HG02588 (cell line): Measurements from ENCODE around the gene AHRR.

ENCODE experiments used
- ATAC-seq: cut with Tn5 transposase; IDR thresholded peaks from one replicate; pipeline ENCODE4 v1.9.1; 2021; ENCODE audit warnings: mild to moderate bottlenecking, moderate library complexity; ENCODE audit not compliant: unreplicated experiment

The AHRR gene

DNA sequence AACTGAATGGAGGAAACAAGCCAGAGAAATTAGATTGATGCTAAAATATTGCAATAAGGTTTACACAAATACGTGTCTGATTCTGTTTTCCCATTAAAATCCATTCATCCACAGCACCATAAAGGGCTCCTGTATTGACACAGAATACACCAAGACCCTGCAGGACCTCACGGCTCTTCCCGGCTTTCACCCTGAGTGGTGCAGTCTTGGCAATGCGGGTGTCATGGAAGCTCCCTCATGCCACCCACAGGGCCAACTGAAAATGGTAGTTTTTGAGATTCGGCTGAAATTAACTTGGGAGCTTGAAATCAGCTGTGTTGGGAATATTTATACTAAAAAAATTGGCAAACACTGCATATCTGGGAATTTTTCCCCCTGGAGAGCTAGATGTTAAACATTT, 104.2 kb downstream of the AHRR start:
- ATAC-seq = no peak

DNA sequence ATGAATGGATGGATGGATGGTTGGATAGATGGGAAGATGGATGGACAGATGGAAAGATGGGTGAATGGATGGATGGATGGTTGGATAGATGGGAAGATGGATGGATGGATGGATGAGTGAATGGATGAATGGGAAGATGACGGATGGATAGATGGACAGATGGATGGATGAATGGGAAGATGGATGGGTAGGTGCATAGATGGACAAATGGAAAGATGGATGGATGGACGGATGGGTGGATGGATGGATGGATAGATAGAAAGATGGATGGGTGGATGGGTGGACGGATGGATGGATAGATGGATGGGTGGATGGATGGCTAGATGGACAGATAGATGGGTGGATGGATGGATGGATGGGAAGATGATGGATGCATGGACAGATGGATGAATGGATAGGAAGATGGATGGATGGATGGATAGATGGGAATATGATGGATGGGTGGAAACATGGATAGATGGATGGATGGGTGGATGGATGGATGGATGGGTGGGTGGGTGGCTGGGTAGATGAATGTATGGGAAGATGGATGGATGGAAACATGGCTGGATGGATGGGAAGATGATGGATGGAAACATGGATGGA, 105.0 kb downstream of the AHRR start:
- ATAC-seq = no peak

GRCh38 chr5:427415-428087, 106.0 kb downstream of the AHRR start:
- no peak for ATAC-seq

- no peak for ATAC-seq
Observed at GRCh38 chr5:428219-428618, 106.7 kb downstream of the AHRR start.

GRCh38 chr5:428754-429452, 107.4 kb downstream of the AHRR start:
- ATAC-seq = no peak

DNA sequence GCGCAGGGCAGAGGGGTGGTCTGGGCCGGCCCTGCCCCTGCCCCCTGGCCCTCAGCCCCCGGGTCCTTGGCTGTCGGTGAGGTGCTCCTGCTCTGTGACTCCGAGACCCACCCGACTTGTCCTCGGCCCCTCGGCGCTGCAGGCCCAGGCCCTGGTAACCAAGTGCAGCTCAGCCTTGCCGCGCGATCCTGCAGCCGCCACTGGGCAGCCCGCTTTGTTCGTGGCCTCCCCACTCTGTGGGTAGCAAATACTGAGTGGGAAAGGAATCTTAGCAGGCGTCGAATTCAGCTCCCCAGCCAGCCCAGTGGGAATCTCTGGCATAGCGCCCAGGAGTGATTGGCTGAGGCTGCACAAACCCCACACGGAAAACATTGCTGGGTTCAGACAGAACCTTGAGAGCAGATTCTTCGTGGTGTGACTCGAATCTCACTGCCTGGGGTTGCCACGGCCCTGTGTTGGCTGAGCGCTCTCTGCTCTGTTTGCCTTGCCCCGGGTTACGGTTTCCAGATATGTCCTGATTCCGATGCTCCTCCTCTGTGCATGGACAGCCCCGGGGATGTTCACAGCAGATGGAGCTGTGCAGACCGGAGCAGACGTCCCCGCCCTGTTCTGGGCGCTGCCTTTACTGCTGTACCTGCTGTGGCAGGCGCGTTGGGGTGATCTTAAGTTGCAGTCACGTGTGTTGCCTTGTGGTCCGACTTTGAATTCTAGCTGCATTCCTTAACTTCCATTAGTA, 108.1 kb downstream of the AHRR start:
- ATAC-seq = no peak

GRCh38 chr5:430214-430925, 108.9 kb downstream of the AHRR start:
- no peak for ATAC-seq

- no peak for ATAC-seq
Observed at GRCh38 chr5:431001-431710, 109.6 kb downstream of the AHRR start.

- ATAC-seq = no peak
Observed at GRCh38 chr5:431711-432050, 110.2 kb downstream of the AHRR start.

GRCh38 chr5:432201-432927, 110.8 kb downstream of the AHRR start:
- ATAC-seq = no peak

DNA sequence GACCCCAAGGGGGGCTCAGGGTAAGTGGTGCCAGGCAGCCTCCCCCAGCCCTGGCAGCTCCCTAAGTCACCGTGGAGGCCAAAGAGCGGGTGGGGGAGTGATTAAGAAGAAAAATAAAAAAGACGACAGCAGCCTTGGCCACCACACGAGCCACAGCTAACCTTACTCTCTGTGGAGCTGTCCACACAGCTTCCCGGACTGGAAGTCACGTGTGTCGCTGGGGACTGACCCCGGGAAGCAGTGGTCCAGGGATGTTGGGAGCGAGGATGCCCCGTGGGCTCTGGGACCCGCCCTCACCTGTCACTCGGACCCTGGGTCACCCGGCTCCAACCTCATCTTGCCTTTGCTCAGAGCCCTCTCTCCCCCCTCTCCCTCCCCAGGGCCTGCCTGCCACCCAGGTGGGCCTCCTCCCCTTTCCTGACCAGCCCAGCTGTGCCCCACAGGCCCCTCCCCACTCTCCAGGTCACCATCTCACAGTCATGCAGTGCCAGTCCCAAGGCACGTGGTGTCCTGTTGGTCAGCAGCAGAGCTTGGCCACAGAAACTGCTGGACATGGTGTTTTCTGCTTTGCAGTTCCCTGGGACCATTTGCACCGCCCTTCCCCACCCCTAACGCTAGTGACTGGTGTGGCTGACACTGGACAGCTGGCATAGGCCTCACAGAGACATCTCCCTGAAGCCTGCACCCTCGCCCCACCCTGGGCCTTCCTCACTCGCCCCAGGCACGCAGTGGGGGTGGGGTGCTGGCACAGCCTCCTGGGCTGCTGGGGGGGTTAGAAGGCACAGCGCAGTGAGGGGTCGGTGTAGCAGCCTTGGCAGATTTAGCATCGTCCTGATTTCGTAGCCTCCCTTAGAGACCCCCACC, 111.6 kb downstream of the AHRR start:
- no peak for ATAC-seq

GRCh38 chr5:433836-434235, 112.3 kb downstream of the AHRR start:
- ATAC-seq = no peak

GRCh38 chr5:434443-435146, 113.1 kb downstream of the AHRR start:
- ATAC-seq = no peak

- no peak for ATAC-seq
Observed at GRCh38 chr5:435156-435790, 113.8 kb downstream of the AHRR start.

DNA sequence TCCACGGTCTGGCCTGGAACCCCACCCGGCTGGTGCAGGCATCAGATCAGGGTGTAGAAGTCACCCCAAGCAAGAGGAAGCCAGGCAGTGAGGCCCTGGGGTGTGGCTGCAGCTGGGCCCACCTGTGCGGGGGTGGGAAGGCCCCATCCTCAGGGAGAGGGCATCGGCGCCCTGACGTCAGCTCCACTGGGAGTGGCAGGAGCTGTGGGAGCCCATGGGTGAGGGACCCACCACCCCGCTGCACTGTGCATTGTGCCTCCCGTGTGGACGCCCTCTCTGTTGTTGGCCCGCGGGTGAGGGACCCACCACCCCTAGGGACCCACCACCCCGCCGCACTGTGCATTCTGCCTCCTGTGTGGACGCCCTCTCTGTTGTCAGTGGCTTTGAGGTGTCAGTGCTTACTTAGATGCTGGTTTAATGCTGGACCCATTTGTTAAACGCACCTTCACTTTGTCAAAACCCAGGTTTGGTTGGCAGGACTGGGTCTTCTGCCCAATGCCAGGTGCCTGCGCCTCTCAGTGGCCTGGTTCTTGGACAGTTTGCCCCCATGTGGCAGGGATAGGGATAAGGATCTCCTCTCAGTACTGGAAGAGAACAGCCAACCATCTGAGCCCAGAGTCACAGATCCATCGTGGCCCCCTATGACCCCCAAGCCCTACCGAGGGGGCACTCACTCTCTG, 114.6 kb downstream of the AHRR start:
- no peak for ATAC-seq

DNA sequence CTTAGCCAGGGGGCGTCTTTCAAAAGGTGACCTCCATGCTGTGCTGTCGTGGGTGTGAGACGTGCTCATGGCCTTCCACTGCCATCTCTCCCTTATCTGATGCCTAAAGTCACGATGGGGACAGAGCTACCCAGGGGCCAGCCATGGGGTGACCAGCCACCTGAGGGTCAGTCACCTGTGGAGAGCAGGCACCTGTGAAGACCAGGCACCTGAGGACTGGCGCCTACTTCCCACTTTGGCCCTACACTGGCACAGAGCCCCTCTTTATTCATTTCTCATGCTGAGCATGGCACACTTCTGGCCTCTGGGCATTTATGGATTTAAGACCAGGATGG, 115.1 kb downstream of the AHRR start:
- ATAC-seq = no peak

GRCh38 chr5:437281-437771, 115.8 kb downstream of the AHRR start:
- no peak for ATAC-seq
